ENCODE data around the gene SPG11. TPM values are rescaled to one million over a fixed set of nuclear protein-coding genes. Genes with fewer than 3 reads are reported as not detected.
A peak's percentile ranks its signal among the peaks of the same experiment; 100 is the strongest.

Gene SPG11
- total and polyA plus RNA-seq, 4 donors: 17.3 to 65.3 (median 31.3) TPM

GRCh38 chr15:44537735-44538240 is 125.7 kb downstream of the SPG11 start:
- Histone ChIP-seq H3K36me3 (ENCODE audit: control insufficient read depth in 4 of 4, insufficient read depth in 3 of 4, low read depth in 1 of 4, low read length in 3 of 4) (peaks cover 0 to 5% (median 1%) of the 10 kb centered on the region in 4 donors), H3K4me1 (ENCODE audit: control insufficient read depth in 4 of 4, insufficient read depth in 4 of 4, low read length in 3 of 4) (peaks cover 11 to 35% (median 22%) of the 10 kb centered on the region in 4 donors), H3K9me3 (ENCODE audit: control insufficient read depth in 4 of 4, low read length in 3 of 4) (no peaks in the 10 kb centered on the region), H3K27me3 (ENCODE audit: control insufficient read depth in 4 of 4, insufficient read depth in 4 of 4, low read length in 3 of 4) (no peaks in the 10 kb centered on the region), H3K4me3 (ENCODE audit: low read depth in 1 of 3, low read length in 3 of 3) (peak overlapping the region; percentile 95 to 98 (median 96)), H3K9ac (ENCODE audit: low read depth in 1 of 2, low read length in 2 of 2) (peak overlapping the region; percentile 88 to 97), H3K27ac (ENCODE audit: low read depth in 1 of 2, low read length in 2 of 2) (peak overlapping the region; percentile 97)
- peak; percentile 37 for DNase-seq (ENCODE audit: low spot score)
- no peak for TF ChIP-seq JUND (IDR thresholded peaks at IDR 0.05)
- peak; percentile 35 for TF ChIP-seq ZBTB33 (IDR thresholded peaks at IDR 0.05)
- no peak for TF ChIP-seq HNF4G (IDR thresholded peaks at IDR 0.05)
- TF ChIP-seq GABPA (IDR thresholded peaks at IDR 0.05 in 1 of 2, conservative IDR thresholded peaks at IDR 0.05 in 1 of 2): no peak
- TF ChIP-seq CTCF (IDR thresholded peaks at IDR 0.05; ENCODE audit: low read depth, low read length, missing input control): no peak
- TF ChIP-seq ATF3 (IDR thresholded peaks at IDR 0.05): no peak
- TF ChIP-seq HNF4A (conservative IDR thresholded peaks at IDR 0.05): no peak
- no peak for TF ChIP-seq RAD21 (IDR thresholded peaks at IDR 0.05)
- 4% methylated on average over 13 of the region's 13 CpGs for WGBS

- Histone ChIP-seq H3K4me1 (ENCODE audit: control insufficient read depth in 4 of 4, insufficient read depth in 4 of 4, low read length in 3 of 4) (peaks cover 11 to 31% (median 18%) of the 10 kb centered on the region in 4 donors), H3K27me3 (ENCODE audit: control insufficient read depth in 4 of 4, insufficient read depth in 4 of 4, low read length in 3 of 4) (no peaks in the 10 kb centered on the region), H3K4me3 (ENCODE audit: low read depth in 1 of 3, low read length in 3 of 3) (peak within 1 kb of the TSS; percentile 95 to 98 (median 96)), H3K9ac (ENCODE audit: low read depth in 1 of 2, low read length in 2 of 2) (peak within 1 kb of the TSS; percentile 88 to 97), H3K36me3 (ENCODE audit: control insufficient read depth in 4 of 4, insufficient read depth in 3 of 4, low read depth in 1 of 4, low read length in 3 of 4) (peaks cover 0 to 5% (median 1%) of the 10 kb centered on the region in 4 donors), H3K27ac (ENCODE audit: low read depth in 1 of 2, low read length in 2 of 2) (peak within 1 kb of the TSS; percentile 97 to 98), H3K9me3 (ENCODE audit: control insufficient read depth in 4 of 4, low read length in 3 of 4) (no peaks in the 10 kb centered on the region)
- DNase-seq (ENCODE audit: low spot score): peak; percentile 94
- peak; percentile 55 to 94 for TF ChIP-seq JUND (IDR thresholded peaks at IDR 0.05)
- TF ChIP-seq FOXA2 (IDR thresholded peaks at IDR 0.05): no peak
- no peak for TF ChIP-seq MAX (IDR thresholded peaks at IDR 0.05)
- peak in 1 of 2 donors; percentile 22 for TF ChIP-seq EGR1 (IDR thresholded peaks at IDR 0.05; ENCODE audit: low read depth in 2 of 2)
- peak; percentile 42 for TF ChIP-seq FOXA1 (IDR thresholded peaks at IDR 0.05)
- no peak for TF ChIP-seq ATF3 (IDR thresholded peaks at IDR 0.05)
- peak; percentile 64 for TF ChIP-seq REST (IDR thresholded peaks at IDR 0.05)
- TF ChIP-seq HNF4A (conservative IDR thresholded peaks at IDR 0.05): no peak
- TF ChIP-seq GABPA (IDR thresholded peaks at IDR 0.05 in 1 of 2, conservative IDR thresholded peaks at IDR 0.05 in 1 of 2): no peak
- TF ChIP-seq TAF1 (conservative IDR thresholded peaks at IDR 0.05): peak; percentile 5
- no peak for TF ChIP-seq ZBTB33 (IDR thresholded peaks at IDR 0.05)
- no peak for TF ChIP-seq NR2F2 (IDR thresholded peaks at IDR 0.05)
- under 1% methylated on average over 97 of the region's 97 CpGs for WGBS
Observed at GRCh38 chr15:44536962-44537734, 126.3 kb downstream of the SPG11 start, which contains the start of gene EIF3J. Gene EIF3J, plus strand, starts transcription at chr15:44537147. Its CDS starts 48 bp downstream, at chr15:44537195.
